ENCODE data around the gene SCAMP5.
A peak's percentile ranks its signal among the peaks of the same experiment; 100 is the strongest.

GRCh38 chr15:74958908-74959585, 36.3 kb upstream of the SCAMP5 start:
- TF ChIP-seq CTCF (IDR thresholded peaks at IDR 0.05) (no peak), EZH2 (IDR thresholded peaks at IDR 0.05) (peak; percentile 73), EZH2phosphoT487 (IDR thresholded peaks at IDR 0.05) (peak; percentile 55)
